Peyer's patch (tissue), 4 donors: ENCODE measurements around the gene ZNF587B.

Experiments used
- POLR2A ChIP-seq, 2 donors: fragments of 450-650 bp; IDR thresholded peaks; one replicate each; pipeline ENCODE4 v1.5.1; 2017; ENCODE audit warnings: antibody characterized with exemption in 2 of 2, mild to moderate bottlenecking in 2 of 2, moderate library complexity in 2 of 2
- TF ChIP-seq, protein P1 (sequence below), 6 experiments: fragments of 450-650 bp in 4 of 6; fragments of 200-600 bp in 2 of 6; sonication (generic) in 1 of 6; IDR thresholded peaks; one replicate each; pipeline ENCODE4 v1.5.1; 2017 to 2019; ENCODE audit warnings: antibody characterized with exemption in 6 of 6, mild to moderate bottlenecking in 3 of 6, moderate library complexity in 1 of 6

DNA sequence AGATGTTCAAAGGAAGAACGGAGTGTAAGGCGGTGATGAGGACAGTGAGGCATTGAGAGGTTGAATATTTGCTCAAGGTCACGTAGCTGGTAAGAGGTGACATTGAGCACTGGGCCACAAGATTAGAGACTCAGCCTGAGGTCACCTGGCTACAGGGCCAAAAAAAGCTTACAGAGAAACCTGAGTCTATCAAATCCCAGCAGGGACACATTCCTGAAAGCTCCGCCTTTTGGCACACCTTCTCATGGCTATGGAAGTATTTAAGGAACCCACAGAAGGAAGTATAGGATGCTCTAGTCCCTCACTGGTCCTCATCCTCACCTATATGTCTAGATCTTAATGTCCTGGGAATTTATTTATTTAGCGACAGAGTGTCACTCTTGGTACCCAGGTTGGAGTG, 43.2 kb upstream of the ZNF587B start:
- TF ChIP-seq, protein P1, sequence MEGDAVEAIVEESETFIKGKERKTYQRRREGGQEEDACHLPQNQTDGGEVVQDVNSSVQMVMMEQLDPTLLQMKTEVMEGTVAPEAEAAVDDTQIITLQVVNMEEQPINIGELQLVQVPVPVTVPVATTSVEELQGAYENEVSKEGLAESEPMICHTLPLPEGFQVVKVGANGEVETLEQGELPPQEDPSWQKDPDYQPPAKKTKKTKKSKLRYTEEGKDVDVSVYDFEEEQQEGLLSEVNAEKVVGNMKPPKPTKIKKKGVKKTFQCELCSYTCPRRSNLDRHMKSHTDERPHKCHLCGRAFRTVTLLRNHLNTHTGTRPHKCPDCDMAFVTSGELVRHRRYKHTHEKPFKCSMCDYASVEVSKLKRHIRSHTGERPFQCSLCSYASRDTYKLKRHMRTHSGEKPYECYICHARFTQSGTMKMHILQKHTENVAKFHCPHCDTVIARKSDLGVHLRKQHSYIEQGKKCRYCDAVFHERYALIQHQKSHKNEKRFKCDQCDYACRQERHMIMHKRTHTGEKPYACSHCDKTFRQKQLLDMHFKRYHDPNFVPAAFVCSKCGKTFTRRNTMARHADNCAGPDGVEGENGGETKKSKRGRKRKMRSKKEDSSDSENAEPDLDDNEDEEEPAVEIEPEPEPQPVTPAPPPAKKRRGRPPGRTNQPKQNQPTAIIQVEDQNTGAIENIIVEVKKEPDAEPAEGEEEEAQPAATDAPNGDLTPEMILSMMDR (IDR thresholded peaks at IDR 0.05): no peak
- no peak for TF ChIP-seq POLR2A (IDR thresholded peaks at IDR 0.05)
